C4-2B (cell line): ENCODE data around the gene ERICH6.

Experiments
- ZFX ChIP-seq: fragments of 450-650 bp; IDR thresholded peaks from 2 replicates; pipeline ENCODE4 v1.6.1; 2017
- TF ChIP-seq, protein P1 (sequence below): fragments of 450-650 bp; conservative IDR thresholded peaks from 2 replicates; pipeline ENCODE4 v1.5.1; 2017; ENCODE audit warnings: mild to moderate bottlenecking

DNA sequence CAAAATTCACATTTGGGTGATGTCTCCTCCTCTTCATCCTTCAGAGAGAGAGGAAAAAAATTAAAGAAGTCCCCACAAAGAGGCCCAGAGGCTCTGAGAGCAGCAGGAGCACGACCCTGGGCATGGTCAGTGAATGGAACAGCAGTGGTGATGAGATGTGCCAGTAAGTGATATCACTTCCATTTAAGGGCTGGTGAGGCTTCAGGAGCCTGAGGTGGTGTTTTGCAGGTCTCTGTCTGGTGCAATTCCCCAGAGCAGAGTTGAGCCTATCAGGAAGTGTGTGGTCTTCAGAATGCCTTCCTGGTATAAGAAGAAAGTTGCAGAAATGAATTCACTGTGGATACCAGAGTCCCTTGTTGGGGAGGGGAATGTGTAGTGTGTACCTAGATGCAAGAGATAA, 21.4 kb downstream of the ERICH6 start:
- TF ChIP-seq, protein P1, sequence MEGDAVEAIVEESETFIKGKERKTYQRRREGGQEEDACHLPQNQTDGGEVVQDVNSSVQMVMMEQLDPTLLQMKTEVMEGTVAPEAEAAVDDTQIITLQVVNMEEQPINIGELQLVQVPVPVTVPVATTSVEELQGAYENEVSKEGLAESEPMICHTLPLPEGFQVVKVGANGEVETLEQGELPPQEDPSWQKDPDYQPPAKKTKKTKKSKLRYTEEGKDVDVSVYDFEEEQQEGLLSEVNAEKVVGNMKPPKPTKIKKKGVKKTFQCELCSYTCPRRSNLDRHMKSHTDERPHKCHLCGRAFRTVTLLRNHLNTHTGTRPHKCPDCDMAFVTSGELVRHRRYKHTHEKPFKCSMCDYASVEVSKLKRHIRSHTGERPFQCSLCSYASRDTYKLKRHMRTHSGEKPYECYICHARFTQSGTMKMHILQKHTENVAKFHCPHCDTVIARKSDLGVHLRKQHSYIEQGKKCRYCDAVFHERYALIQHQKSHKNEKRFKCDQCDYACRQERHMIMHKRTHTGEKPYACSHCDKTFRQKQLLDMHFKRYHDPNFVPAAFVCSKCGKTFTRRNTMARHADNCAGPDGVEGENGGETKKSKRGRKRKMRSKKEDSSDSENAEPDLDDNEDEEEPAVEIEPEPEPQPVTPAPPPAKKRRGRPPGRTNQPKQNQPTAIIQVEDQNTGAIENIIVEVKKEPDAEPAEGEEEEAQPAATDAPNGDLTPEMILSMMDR: no peak
- TF ChIP-seq ZFX: no peak
